Measurements from ENCODE around the gene PLAGL1. TPM values are rescaled to one million over a fixed set of nuclear protein-coding genes. Genes with fewer than 3 reads are reported as not detected.

Gene PLAGL1
- total and polyA plus RNA-seq, 7 donors = 9.8 to 31.3 (median 14.4) TPM

- Histone ChIP-seq H3K9me3 (no peaks in the 10 kb centered on the region), H3K27ac (peak overlapping the region in 2 of 4 donors; percentile 0 to 20), H3K36me3 (no peaks in the 10 kb centered on the region), H3K4me1 (peaks cover 0 to 18% (median 3%) of the 10 kb centered on the region in 4 donors), H3K27me3 (no peaks in the 10 kb centered on the region), H3K4me3 (no peak overlapping the region)
- no peak for DNase-seq
- 83 to 87% methylated on average over 12 of the region's 12 CpGs for WGBS, 2 donors
- intact Hi-C loops (cut with DNase I) = no loop called here
- no peak for TF ChIP-seq EP300 (IDR thresholded peaks at IDR 0.05)
- no peak for TF ChIP-seq POLR2AphosphoS5 (IDR thresholded peaks at IDR 0.05)
- no peak for TF ChIP-seq CTCF (IDR thresholded peaks at IDR 0.05)
Observed at GRCh38 chr6:143961886-143962878, 45.9 kb downstream of the PLAGL1 start.

GRCh38 chr6:143961066-143961465 is 47.0 kb downstream of the PLAGL1 start:
- WGBS, 2 donors = 88 to 90% methylated on average over 3 of the region's 3 CpGs
- intact Hi-C loops (cut with DNase I) = no loop called here
- H3K27me3 ChIP-seq = no peaks in the 10 kb centered on the region

GRCh38 chr6:143959927-143960326 is 48.1 kb downstream of the PLAGL1 start:
- Histone ChIP-seq H3K4me1 (peaks cover 0 to 18% (median 3%) of the 10 kb centered on the region in 4 donors), H3K27ac (peak overlapping the region in 1 of 4 donors; percentile 15), H3K4me3 (no peak overlapping the region), H3K27me3 (no peaks in the 10 kb centered on the region), H3K9me3 (no peaks in the 10 kb centered on the region), H3K36me3 (no peaks in the 10 kb centered on the region)
- WGBS, 2 donors = 76 to 85% methylated on average over 4 of the region's 4 CpGs
- TF ChIP-seq EP300 (IDR thresholded peaks at IDR 0.05) (no peak), POLR2A (IDR thresholded peaks at IDR 0.05) (no peak), CTCF (IDR thresholded peaks at IDR 0.05) (no peak), POLR2AphosphoS5 (IDR thresholded peaks at IDR 0.05) (no peak)
- DNase-seq = no peak
- intact Hi-C loops (cut with DNase I) = no loop called here

More at GRCh38 chr6:143961066-143961465, 47.0 kb downstream of the PLAGL1 start:
- no peak for DNase-seq
- peaks cover 0 to 18% (median 3%) of the 10 kb centered on the region in 4 donors for H3K4me1 ChIP-seq
- H3K4me3 ChIP-seq = no peak overlapping the region
- H3K9me3 ChIP-seq = no peaks in the 10 kb centered on the region
- TF ChIP-seq EP300 (IDR thresholded peaks at IDR 0.05) (no peak), POLR2AphosphoS5 (IDR thresholded peaks at IDR 0.05) (no peak), POLR2A (IDR thresholded peaks at IDR 0.05) (no peak), CTCF (IDR thresholded peaks at IDR 0.05) (no peak)
- H3K36me3 ChIP-seq = no peaks in the 10 kb centered on the region
- no peak overlapping the region for H3K27ac ChIP-seq

- no peak overlapping the region for H3K4me3 ChIP-seq
- H3K9me3 ChIP-seq = no peaks in the 10 kb centered on the region
- no peaks in the 10 kb centered on the region for H3K27me3 ChIP-seq
- no peaks in the 10 kb centered on the region for H3K36me3 ChIP-seq
- TF ChIP-seq POLR2AphosphoS5 (IDR thresholded peaks at IDR 0.05) (no peak), CTCF (IDR thresholded peaks at IDR 0.05) (no peak), POLR2A (IDR thresholded peaks at IDR 0.05) (no peak), EP300 (IDR thresholded peaks at IDR 0.05) (no peak)
- peaks cover 0 to 18% (median 3%) of the 10 kb centered on the region in 4 donors for H3K4me1 ChIP-seq
- DNase-seq = no peak
- WGBS, 2 donors = 88 to 94% methylated on average over 11 of the region's 11 CpGs
- no peak overlapping the region for H3K27ac ChIP-seq
- intact Hi-C loops (cut with DNase I) = no loop called here
Observed at GRCh38 chr6:143958839-143959399, 49.1 kb downstream of the PLAGL1 start.
